ENCODE data around the gene ASCL1. TPM values are rescaled to one million over a fixed set of nuclear protein-coding genes. Genes with fewer than 3 reads are reported as not detected.

Gene ASCL1
- total RNA-seq, 2 experiments from 2014 or later: not detected

GRCh38 chr12:102955926-102956737 is 1.3 kb upstream of the ASCL1 start:
- ChIA-PET POLR2A (no interaction called here), CTCF (no interaction called here)
- DNase-seq: no peak
- H3K36me3 Mint-ChIP-seq (ENCODE audit: low read depth): no peaks in the 10 kb centered on the region
- H3K9me3 Mint-ChIP-seq (ENCODE audit: insufficient read depth): no peaks in the 10 kb centered on the region
- no peak overlapping the region for H3K27ac Mint-ChIP-seq
- no peak overlapping the region for H3K4me3 Mint-ChIP-seq
- peaks cover 75% of the 10 kb centered on the region for H3K27me3 Mint-ChIP-seq (ENCODE audit: low read depth)
- H3K4me1 Mint-ChIP-seq (ENCODE audit: low read depth): peaks cover 34% of the 10 kb centered on the region
- no peak for ATAC-seq

- ChIA-PET CTCF (no interaction called here), POLR2A (no interaction called here)
- Mint-ChIP-seq H3K36me3 (ENCODE audit: low read depth) (no peaks in the 10 kb centered on the region), H3K4me1 (ENCODE audit: low read depth) (peaks cover 37% of the 10 kb centered on the region), H3K27me3 (ENCODE audit: low read depth) (peaks cover 77% of the 10 kb centered on the region), H3K9me3 (ENCODE audit: insufficient read depth) (no peaks in the 10 kb centered on the region), H3K27ac (no peak overlapping the region), H3K4me3 (peak overlapping the region; percentile 46)
- no peak for DNase-seq
- no peak for ATAC-seq
Measured at GRCh38 chr12:102956738-102957327, 641 bp upstream of the ASCL1 start.

GRCh38 chr12:102958073-102958829 is 777 bp downstream of the ASCL1 start:
- no peaks in the 10 kb centered on the region for H3K9me3 Mint-ChIP-seq (ENCODE audit: insufficient read depth)
- ChIA-PET CTCF (no interaction called here), POLR2A (no interaction called here)
- DNase-seq (peak; percentile 40), ATAC-seq (peak; percentile 60)
- H3K4me3 Mint-ChIP-seq: peak overlapping the region; percentile 69
- H3K27me3 Mint-ChIP-seq (ENCODE audit: low read depth): peaks cover 83% of the 10 kb centered on the region
- peaks cover 43% of the 10 kb centered on the region for H3K4me1 Mint-ChIP-seq (ENCODE audit: low read depth)
- no peaks in the 10 kb centered on the region for H3K36me3 Mint-ChIP-seq (ENCODE audit: low read depth)
- peak overlapping the region; percentile 34 for H3K27ac Mint-ChIP-seq

- CTCF ChIA-PET: no interaction called here
Measured at GRCh38 chr12:102958830-102959176, 1.3 kb downstream of the ASCL1 start.

GRCh38 chr12:102959391-102959790 is 1.9 kb downstream of the ASCL1 start:
- peaks cover 84% of the 10 kb centered on the region for H3K27me3 Mint-ChIP-seq (ENCODE audit: low read depth)
- no peaks in the 10 kb centered on the region for H3K9me3 Mint-ChIP-seq (ENCODE audit: insufficient read depth)
- POLR2A ChIA-PET: no interaction called here
- DNase-seq: no peak
- H3K4me1 Mint-ChIP-seq (ENCODE audit: low read depth): peaks cover 32% of the 10 kb centered on the region
- no peak for ATAC-seq
- peaks cover 5% of the 10 kb centered on the region for H3K36me3 Mint-ChIP-seq (ENCODE audit: low read depth)
- no peak overlapping the region for H3K4me3 Mint-ChIP-seq
- CTCF ChIA-PET: no interaction called here
- H3K27ac Mint-ChIP-seq: no peak overlapping the region

More at GRCh38 chr12:102958830-102959176, 1.3 kb downstream of the ASCL1 start:
- H3K4me3 Mint-ChIP-seq: peak overlapping the region; percentile 36
- no peaks in the 10 kb centered on the region for H3K9me3 Mint-ChIP-seq (ENCODE audit: insufficient read depth)
- peaks cover 84% of the 10 kb centered on the region for H3K27me3 Mint-ChIP-seq (ENCODE audit: low read depth)
- H3K27ac Mint-ChIP-seq: peak overlapping the region; percentile 56
- peaks cover 38% of the 10 kb centered on the region for H3K4me1 Mint-ChIP-seq (ENCODE audit: low read depth)
- DNase-seq (no peak), ATAC-seq (no peak)
- no peaks in the 10 kb centered on the region for H3K36me3 Mint-ChIP-seq (ENCODE audit: low read depth)
- POLR2A ChIA-PET: no interaction called here

- Mint-ChIP-seq H3K9me3 (ENCODE audit: insufficient read depth) (no peaks in the 10 kb centered on the region), H3K4me1 (ENCODE audit: low read depth) (peaks cover 38% of the 10 kb centered on the region), H3K27me3 (ENCODE audit: low read depth) (peaks cover 82% of the 10 kb centered on the region), H3K4me3 (no peak overlapping the region), H3K36me3 (ENCODE audit: low read depth) (peaks cover 5% of the 10 kb centered on the region), H3K27ac (no peak overlapping the region)
- DNase-seq (no peak), ATAC-seq (no peak)
- CTCF ChIA-PET: interaction anchor here (1.0 to 1.7 kb wide), 3 partner anchors 11 to 588 kb away, joined by 4 to 7 read pairs (median 5); no protein-coding TSS in a partner anchor
- POLR2A ChIA-PET: no interaction called here
Measured at GRCh38 chr12:102960766-102961465, 3.4 kb downstream of the ASCL1 start.

GRCh38 chr12:102961466-102961855 is 4.0 kb downstream of the ASCL1 start:
- DNase-seq (no peak), ATAC-seq (no peak)
- Mint-ChIP-seq H3K27me3 (ENCODE audit: low read depth) (peaks cover 84% of the 10 kb centered on the region), H3K4me1 (ENCODE audit: low read depth) (peaks cover 37% of the 10 kb centered on the region), H3K4me3 (no peak overlapping the region), H3K36me3 (ENCODE audit: low read depth) (peaks cover 5% of the 10 kb centered on the region), H3K9me3 (ENCODE audit: insufficient read depth) (no peaks in the 10 kb centered on the region), H3K27ac (no peak overlapping the region)
- CTCF ChIA-PET: interaction anchor here (1.0 to 2.9 kb wide), 4 partner anchors 11 to 587 kb away, joined by 4 to 11 read pairs (median 6); no protein-coding TSS in a partner anchor
- POLR2A ChIA-PET: no interaction called here

GRCh38 chr12:102962532-102962931 is 5.1 kb downstream of the ASCL1 start:
- Mint-ChIP-seq H3K4me1 (ENCODE audit: low read depth) (peaks cover 30% of the 10 kb centered on the region), H3K9me3 (ENCODE audit: insufficient read depth) (no peaks in the 10 kb centered on the region), H3K27me3 (ENCODE audit: low read depth) (peaks cover 85% of the 10 kb centered on the region), H3K36me3 (ENCODE audit: low read depth) (peaks cover 5% of the 10 kb centered on the region), H3K27ac (no peak overlapping the region), H3K4me3 (no peak overlapping the region)
- POLR2A ChIA-PET: no interaction called here
- CTCF ChIA-PET: interaction anchor here (1.7 to 2.9 kb wide), 2 partner anchors 14 to 586 kb away, joined by 7 to 11 read pairs; no protein-coding TSS in a partner anchor
- ATAC-seq (no peak), DNase-seq (no peak)

- H3K4me1 Mint-ChIP-seq (ENCODE audit: low read depth): peaks cover 25% of the 10 kb centered on the region
- H3K36me3 Mint-ChIP-seq (ENCODE audit: low read depth): peaks cover 5% of the 10 kb centered on the region
- H3K4me3 Mint-ChIP-seq: no peak overlapping the region
- ChIA-PET CTCF (interaction anchor here (2.9 kb wide), 1 partner anchor 14 kb away, joined by 11 read pairs; no protein-coding TSS in a partner anchor), POLR2A (no interaction called here)
- H3K27me3 Mint-ChIP-seq (ENCODE audit: low read depth): peaks cover 84% of the 10 kb centered on the region
- H3K27ac Mint-ChIP-seq: no peak overlapping the region
- no peak for DNase-seq
- no peaks in the 10 kb centered on the region for H3K9me3 Mint-ChIP-seq (ENCODE audit: insufficient read depth)
- no peak for ATAC-seq
Measured at GRCh38 chr12:102962986-102963385, 5.5 kb downstream of the ASCL1 start.

GRCh38 chr12:102963796-102964195 is 6.3 kb downstream of the ASCL1 start:
- Mint-ChIP-seq H3K9me3 (ENCODE audit: insufficient read depth) (no peaks in the 10 kb centered on the region), H3K4me1 (ENCODE audit: low read depth) (peaks cover 22% of the 10 kb centered on the region), H3K36me3 (ENCODE audit: low read depth) (peaks cover 5% of the 10 kb centered on the region), H3K27me3 (ENCODE audit: low read depth) (peaks cover 86% of the 10 kb centered on the region), H3K4me3 (no peak overlapping the region), H3K27ac (no peak overlapping the region)
- ChIA-PET CTCF (interaction anchor here (2.9 kb wide), 1 partner anchor 15 kb away, joined by 11 read pairs; no protein-coding TSS in a partner anchor), POLR2A (no interaction called here)
- no peak for DNase-seq
- no peak for ATAC-seq

- peak; percentile 39 for DNase-seq
- Mint-ChIP-seq H3K4me1 (ENCODE audit: low read depth) (peaks cover 20% of the 10 kb centered on the region), H3K27ac (no peak overlapping the region), H3K36me3 (ENCODE audit: low read depth) (peaks cover 5% of the 10 kb centered on the region), H3K4me3 (peak overlapping the region; percentile 41), H3K9me3 (ENCODE audit: insufficient read depth) (no peaks in the 10 kb centered on the region), H3K27me3 (ENCODE audit: low read depth) (peaks cover 80% of the 10 kb centered on the region)
- ATAC-seq: peak; percentile 67
- ChIA-PET CTCF (no interaction called here), POLR2A (no interaction called here)
Measured at GRCh38 chr12:102964872-102965271, 7.4 kb downstream of the ASCL1 start.
